ENCODE data around the gene NUDT1. TPM values are rescaled to one million over a fixed set of nuclear protein-coding genes. Genes with fewer than 3 reads are reported as not detected.

Gene NUDT1
- total and polyA plus RNA-seq, 12 donors = 2.5 to 17.3 (median 8.7) TPM

GRCh38 chr7:2288503-2288902 is 46.5 kb downstream of the NUDT1 start:
- no peaks in the 10 kb centered on the region for H3K9me3 ChIP-seq (replicated peaks in 1 of 3)
- no peak for TF ChIP-seq POLR2A (IDR thresholded peaks at IDR 0.05)
- TF ChIP-seq, protein P1, sequence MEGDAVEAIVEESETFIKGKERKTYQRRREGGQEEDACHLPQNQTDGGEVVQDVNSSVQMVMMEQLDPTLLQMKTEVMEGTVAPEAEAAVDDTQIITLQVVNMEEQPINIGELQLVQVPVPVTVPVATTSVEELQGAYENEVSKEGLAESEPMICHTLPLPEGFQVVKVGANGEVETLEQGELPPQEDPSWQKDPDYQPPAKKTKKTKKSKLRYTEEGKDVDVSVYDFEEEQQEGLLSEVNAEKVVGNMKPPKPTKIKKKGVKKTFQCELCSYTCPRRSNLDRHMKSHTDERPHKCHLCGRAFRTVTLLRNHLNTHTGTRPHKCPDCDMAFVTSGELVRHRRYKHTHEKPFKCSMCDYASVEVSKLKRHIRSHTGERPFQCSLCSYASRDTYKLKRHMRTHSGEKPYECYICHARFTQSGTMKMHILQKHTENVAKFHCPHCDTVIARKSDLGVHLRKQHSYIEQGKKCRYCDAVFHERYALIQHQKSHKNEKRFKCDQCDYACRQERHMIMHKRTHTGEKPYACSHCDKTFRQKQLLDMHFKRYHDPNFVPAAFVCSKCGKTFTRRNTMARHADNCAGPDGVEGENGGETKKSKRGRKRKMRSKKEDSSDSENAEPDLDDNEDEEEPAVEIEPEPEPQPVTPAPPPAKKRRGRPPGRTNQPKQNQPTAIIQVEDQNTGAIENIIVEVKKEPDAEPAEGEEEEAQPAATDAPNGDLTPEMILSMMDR (IDR thresholded peaks at IDR 0.05) = no peak
- 87 to 94% (median 93%) methylated on average over 7 to 8 of the region's 8 CpGs for WGBS, 4 donors

DNA sequence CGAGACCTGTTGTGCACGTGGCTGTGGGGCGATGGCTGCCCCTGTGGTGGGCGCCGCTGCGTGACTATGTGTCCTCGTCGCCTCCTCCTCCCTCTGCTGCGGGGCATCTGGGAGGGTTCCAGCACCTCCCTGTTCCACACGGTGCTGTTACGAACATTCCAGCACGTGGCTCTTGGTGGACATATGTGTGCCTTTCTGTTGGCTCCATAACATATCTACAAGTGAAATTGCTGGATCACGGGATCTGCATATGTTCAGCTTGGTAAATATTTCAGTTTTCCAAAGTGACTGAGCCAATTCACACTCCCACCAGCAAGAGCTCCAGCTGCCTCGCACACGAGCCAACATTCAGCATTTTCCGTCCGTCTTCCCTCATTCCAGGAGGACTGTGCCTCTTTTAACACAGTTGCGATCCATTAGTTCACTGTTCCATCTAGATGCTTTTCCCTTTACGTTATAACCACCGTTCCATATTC is 47.1 kb downstream of the NUDT1 start:
- Histone ChIP-seq H3K4me1 (replicated peaks in 1 of 2) (no peaks in the 10 kb centered on the region), H3K9me3 (replicated peaks in 1 of 3) (no peaks in the 10 kb centered on the region), H3K27me3 (no peaks in the 10 kb centered on the region), H3K36me3 (replicated peaks in 1 of 2) (no peaks in the 10 kb centered on the region), H3K27ac (no peak overlapping the region), H3K4me3 (no peak overlapping the region)
- TF ChIP-seq POLR2A (IDR thresholded peaks at IDR 0.05) = no peak
- TF ChIP-seq, protein P1 (IDR thresholded peaks at IDR 0.05) = no peak
- intact Hi-C loops (cut with DNase I) = no loop called here
- no peak for DNase-seq
- 87 to 93% (median 92%) methylated on average over 19 to 20 of the region's 20 CpGs for WGBS, 4 donors

More at GRCh38 chr7:2288503-2288902, 46.5 kb downstream of the NUDT1 start:
- no peaks in the 10 kb centered on the region for H3K4me1 ChIP-seq (replicated peaks in 1 of 2)
- DNase-seq = no peak
- H3K36me3 ChIP-seq (replicated peaks in 1 of 2) = no peaks in the 10 kb centered on the region
- no peak overlapping the region for H3K27ac ChIP-seq
- no peaks in the 10 kb centered on the region for H3K27me3 ChIP-seq
- intact Hi-C loops (cut with DNase I) = no loop called here
- H3K4me3 ChIP-seq = no peak overlapping the region

DNA sequence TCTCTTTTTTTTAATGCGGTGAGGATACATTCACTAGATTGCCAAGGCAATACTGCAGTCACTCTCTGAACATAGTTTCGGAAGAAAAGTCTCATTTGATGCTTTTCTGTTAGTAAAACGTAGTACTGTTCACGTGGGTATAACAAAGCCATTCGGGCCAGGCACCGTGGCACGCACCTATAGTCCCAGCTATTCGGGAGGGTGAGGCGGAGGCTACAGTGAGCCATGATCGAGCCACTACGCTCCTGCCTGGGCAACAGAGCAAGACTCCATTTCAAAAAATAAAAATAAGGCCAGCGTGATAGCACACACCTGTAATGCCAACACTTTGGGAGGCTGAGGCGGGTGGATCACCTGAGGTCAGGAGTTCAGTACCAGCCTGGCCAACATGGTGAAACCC is 47.6 kb downstream of the NUDT1 start:
- no peak for DNase-seq
- intact Hi-C loops (cut with DNase I) = no loop called here
- H3K36me3 ChIP-seq (replicated peaks in 1 of 2) = no peaks in the 10 kb centered on the region
- 88 to 94% (median 91%) methylated on average over 13 of the region's 13 CpGs for WGBS, 4 donors
- no peak for TF ChIP-seq POLR2A (IDR thresholded peaks at IDR 0.05)
- TF ChIP-seq, protein P1 (IDR thresholded peaks at IDR 0.05) = no peak
- no peaks in the 10 kb centered on the region for H3K4me1 ChIP-seq (replicated peaks in 1 of 2)
- H3K4me3 ChIP-seq = no peak overlapping the region
- no peaks in the 10 kb centered on the region for H3K9me3 ChIP-seq (replicated peaks in 1 of 3)
- no peaks in the 10 kb centered on the region for H3K27me3 ChIP-seq
- H3K27ac ChIP-seq = no peak overlapping the region

DNA sequence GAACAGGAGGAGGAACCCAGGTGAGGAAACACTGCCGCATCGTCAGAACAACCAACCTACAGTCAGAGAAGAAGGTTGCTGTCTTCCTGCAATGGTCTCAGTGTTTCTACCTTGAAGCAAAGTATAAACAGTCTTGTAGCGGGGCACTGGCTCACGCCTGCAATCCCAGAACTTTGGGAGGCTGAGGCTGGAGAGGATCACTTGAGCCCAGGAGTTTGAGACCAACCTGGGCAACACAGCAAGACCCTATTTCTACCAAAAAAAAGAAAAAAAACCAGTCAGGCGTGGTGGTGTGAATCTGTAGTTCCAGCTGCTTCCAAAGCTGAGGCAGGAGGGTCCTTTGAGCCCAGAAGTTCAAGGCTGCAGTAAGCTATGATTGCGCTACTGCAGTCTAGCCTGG is 48.9 kb downstream of the NUDT1 start:
- Histone ChIP-seq H3K36me3 (replicated peaks in 1 of 2) (no peaks in the 10 kb centered on the region), H3K27ac (no peak overlapping the region), H3K27me3 (no peaks in the 10 kb centered on the region), H3K9me3 (replicated peaks in 1 of 3) (no peaks in the 10 kb centered on the region), H3K4me3 (no peak overlapping the region), H3K4me1 (replicated peaks in 1 of 2) (no peaks in the 10 kb centered on the region)
- TF ChIP-seq, protein P1 (IDR thresholded peaks at IDR 0.05) = no peak
- 90 to 97% (median 95%) methylated on average over 6 of the region's 6 CpGs for WGBS, 4 donors
- intact Hi-C loops (cut with DNase I) = no loop called here
- no peak for DNase-seq
